Neural cell (in vitro differentiated cells): ENCODE results near the gene HDAC9. TPM values are rescaled to one million over a fixed set of nuclear protein-coding genes. Genes with fewer than 3 reads are reported as not detected.

Experiments used
- H2AFZ ChIP-seq: fragments of 200-600, 300-800 bp; sonication (generic), shearing (Covaris generic); 2 replicates; pipeline ENCODE4 v1.6.0; 2014; ENCODE audit warnings: low read depth, mild to moderate bottlenecking, antibody characterized with exemption, low read length, moderate library complexity
- H3F3A ChIP-seq: fragments of 200-600 bp; shearing (Covaris generic); 2 replicates; pipeline ENCODE4 v1.6.1; 2016; ENCODE audit warnings: mild to moderate bottlenecking, moderate library complexity, mixed read lengths, antibody characterized with exemption, low read length; ENCODE audit not compliant: insufficient read depth, poor library complexity, severe bottlenecking
- H3K27ac ChIP-seq: fragments of 200-600, 300-800 bp; sonication (generic), shearing (Covaris generic); 2 replicates; pipeline ENCODE4 v1.5.1; 2014; ENCODE audit warnings: mild to moderate bottlenecking, low read length, moderate library complexity
- H3K27me3 ChIP-seq: fragments of 300-800, 200-600 bp; sonication (generic), shearing (Covaris generic); 2 replicates; pipeline ENCODE4 v1.6.0; 2014; ENCODE audit warnings: mild to moderate bottlenecking, low read depth, low read length, moderate library complexity; ENCODE audit not compliant: insufficient read depth
- H3K36me3 ChIP-seq: fragments of 300-800, 200-600 bp; sonication (generic), shearing (Covaris generic); 2 replicates; pipeline ENCODE4 v1.5.1; 2014; ENCODE audit warnings: mild to moderate bottlenecking, antibody characterized with exemption, low read length, moderate library complexity; ENCODE audit not compliant: insufficient read depth
- H3K4me2 ChIP-seq: fragments of 300-800, 200-600 bp; sonication (generic), shearing (Covaris generic); 2 replicates; pipeline ENCODE4 v1.6.0; 2014; ENCODE audit warnings: mild to moderate bottlenecking, low read length
- H3K4me3 ChIP-seq: fragments of 300-800, 200-600 bp; sonication (generic), shearing (Covaris generic); 2 replicates; pipeline ENCODE4 v1.5.1; 2014; ENCODE audit warnings: mild to moderate bottlenecking, low read length, moderate library complexity
- H3K79me2 ChIP-seq: fragments of 200-600 bp; shearing (Covaris generic); replicated peaks from 2 replicates; pipeline ENCODE4 v1.6.0; 2014; ENCODE audit warnings: mild to moderate bottlenecking, low read length, moderate library complexity; ENCODE audit not compliant: insufficient read depth
- H3K9ac ChIP-seq: fragments of 300-800, 200-600 bp; sonication (generic), shearing (Covaris generic); 2 replicates; pipeline ENCODE4 v1.6.1; 2016; ENCODE audit warnings: mild to moderate bottlenecking, low read length, mixed read lengths
- H3K9me2 ChIP-seq: fragments of 200-600 bp; shearing (Covaris generic); 2 replicates; pipeline ENCODE4 v1.6.1; 2016; ENCODE audit warnings: mild to moderate bottlenecking, low read length, mixed read lengths; ENCODE audit not compliant: insufficient read depth
- H3K9me3 ChIP-seq: fragments of 200-600, 300-800 bp; sonication (generic), shearing (Covaris generic); 2 replicates; pipeline ENCODE4 v1.6.1; 2016; ENCODE audit warnings: mild to moderate bottlenecking, mixed run types, low read length, moderate library complexity, mixed read lengths
- H4K20me1 ChIP-seq: fragments of 200-600 bp; shearing (Covaris generic); 2 replicates; pipeline ENCODE4 v1.6.1; 2016; ENCODE audit warnings: mild to moderate bottlenecking, mixed run types; ENCODE audit not compliant: insufficient read depth
- CTCF ChIP-seq: fragments of 450-650 bp; IDR thresholded peaks from 2 replicates; pipeline ENCODE4 v1.5.1; 2014; ENCODE audit warnings: antibody characterized with exemption, mild to moderate bottlenecking, moderate library complexity; ENCODE audit not compliant: poor library complexity, severe bottlenecking
- EP300 ChIP-seq: fragments of 450-650 bp; conservative IDR thresholded peaks from 2 replicates; pipeline ENCODE4 v1.6.1; 2014; ENCODE audit warnings: antibody characterized with exemption, mild to moderate bottlenecking, moderate library complexity; ENCODE audit not compliant: poor library complexity, severe bottlenecking
- EZH2 ChIP-seq: fragments of 200-600, 300-800 bp; shearing (Covaris generic), sonication (generic); IDR thresholded peaks from 2 replicates; pipeline ENCODE4 v1.6.1; 2014; ENCODE audit warnings: antibody characterized with exemption, low read length, borderline replicate concordance, mild to moderate bottlenecking; ENCODE audit not compliant: insufficient read depth, poor library complexity, severe bottlenecking
- MXI1 ChIP-seq: fragments of 450-650 bp; conservative IDR thresholded peaks from 2 replicates; pipeline ENCODE4 v1.6.1; 2014; ENCODE audit warnings: antibody characterized with exemption, mild to moderate bottlenecking; ENCODE audit not compliant: poor library complexity, severe bottlenecking
- POLR2AphosphoS5 ChIP-seq: IDR thresholded peaks from 2 replicates; pipeline ENCODE4 v1.6.1; 2012
- RAD21 ChIP-seq: fragments of 450-650 bp; conservative IDR thresholded peaks from 2 replicates; pipeline ENCODE4 v1.6.1; 2014; ENCODE audit warnings: antibody characterized with exemption, mild to moderate bottlenecking, moderate library complexity
- SMC3 ChIP-seq: fragments of 450-650 bp; conservative IDR thresholded peaks from 2 replicates; pipeline ENCODE4 v1.6.1; 2014; ENCODE audit warnings: antibody characterized with exemption, mild to moderate bottlenecking, moderate library complexity; ENCODE audit not compliant: poor library complexity
- TAF1 ChIP-seq: IDR thresholded peaks from 2 replicates; pipeline ENCODE4 v1.6.1; 2012; ENCODE audit warnings: low read depth
- polyA plus RNA-seq: library from polyadenylated mRNA; depleted of rRNA; stranded (reverse); fragments of >200 nt; gene quantifications from 2 replicates; pipeline ENCODE4 v1.2.3, GENCODE V29; 2014
- TF ChIP-seq, protein P1 (sequence below): IDR thresholded peaks from 2 replicates; pipeline ENCODE4 v1.6.1; 2012; ENCODE audit warnings: borderline replicate concordance

The HDAC9 gene
- polyA plus RNA-seq, 1 donor from 2014 or later = 15.9 TPM

DNA sequence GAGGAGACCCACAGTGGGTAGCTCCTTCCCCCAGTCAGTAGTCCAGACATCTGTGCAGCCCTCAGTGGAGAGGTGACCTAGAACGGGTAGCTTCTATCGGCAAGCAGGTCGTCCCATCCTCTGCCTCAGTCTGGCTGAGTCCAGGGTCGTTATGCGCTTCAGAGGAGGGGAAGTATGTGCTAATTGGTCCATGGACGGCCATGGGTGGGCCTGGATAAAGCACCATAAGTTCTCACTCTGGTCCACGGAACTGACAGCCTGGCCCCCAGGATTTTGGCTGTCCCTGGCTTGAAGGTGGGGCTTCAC lies 78.6 kb downstream of the HDAC9 start:
- no peak overlapping the region for H3K27ac ChIP-seq
- H3K4me2 ChIP-seq = no peak overlapping the region
- peaks cover 5% of the 10 kb centered on the region for H3K79me2 ChIP-seq
- H3K4me3 ChIP-seq = no peak overlapping the region
- no peaks in the 10 kb centered on the region for H3K36me3 ChIP-seq
- no peak overlapping the region for H3K9ac ChIP-seq
- H3K9me3 ChIP-seq = no peaks in the 10 kb centered on the region
- TF ChIP-seq, protein P1, sequence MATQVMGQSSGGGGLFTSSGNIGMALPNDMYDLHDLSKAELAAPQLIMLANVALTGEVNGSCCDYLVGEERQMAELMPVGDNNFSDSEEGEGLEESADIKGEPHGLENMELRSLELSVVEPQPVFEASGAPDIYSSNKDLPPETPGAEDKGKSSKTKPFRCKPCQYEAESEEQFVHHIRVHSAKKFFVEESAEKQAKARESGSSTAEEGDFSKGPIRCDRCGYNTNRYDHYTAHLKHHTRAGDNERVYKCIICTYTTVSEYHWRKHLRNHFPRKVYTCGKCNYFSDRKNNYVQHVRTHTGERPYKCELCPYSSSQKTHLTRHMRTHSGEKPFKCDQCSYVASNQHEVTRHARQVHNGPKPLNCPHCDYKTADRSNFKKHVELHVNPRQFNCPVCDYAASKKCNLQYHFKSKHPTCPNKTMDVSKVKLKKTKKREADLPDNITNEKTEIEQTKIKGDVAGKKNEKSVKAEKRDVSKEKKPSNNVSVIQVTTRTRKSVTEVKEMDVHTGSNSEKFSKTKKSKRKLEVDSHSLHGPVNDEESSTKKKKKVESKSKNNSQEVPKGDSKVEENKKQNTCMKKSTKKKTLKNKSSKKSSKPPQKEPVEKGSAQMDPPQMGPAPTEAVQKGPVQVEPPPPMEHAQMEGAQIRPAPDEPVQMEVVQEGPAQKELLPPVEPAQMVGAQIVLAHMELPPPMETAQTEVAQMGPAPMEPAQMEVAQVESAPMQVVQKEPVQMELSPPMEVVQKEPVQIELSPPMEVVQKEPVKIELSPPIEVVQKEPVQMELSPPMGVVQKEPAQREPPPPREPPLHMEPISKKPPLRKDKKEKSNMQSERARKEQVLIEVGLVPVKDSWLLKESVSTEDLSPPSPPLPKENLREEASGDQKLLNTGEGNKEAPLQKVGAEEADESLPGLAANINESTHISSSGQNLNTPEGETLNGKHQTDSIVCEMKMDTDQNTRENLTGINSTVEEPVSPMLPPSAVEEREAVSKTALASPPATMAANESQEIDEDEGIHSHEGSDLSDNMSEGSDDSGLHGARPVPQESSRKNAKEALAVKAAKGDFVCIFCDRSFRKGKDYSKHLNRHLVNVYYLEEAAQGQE = no peak
- TF ChIP-seq EP300 = no peak
- TF ChIP-seq TAF1 = no peak
- TF ChIP-seq MXI1 = no peak
- TF ChIP-seq SMC3 = no peak
- no peak for TF ChIP-seq CTCF
- TF ChIP-seq POLR2AphosphoS5 = no peak
- TF ChIP-seq RAD21 = no peak
- TF ChIP-seq EZH2 = no peak
- no peaks in the 10 kb centered on the region for H3F3A ChIP-seq
- no peaks in the 10 kb centered on the region for H3K27me3 ChIP-seq
- H2AFZ ChIP-seq = no peak overlapping the region
- H3K9me2 ChIP-seq = no peaks in the 10 kb centered on the region
- no peaks in the 10 kb centered on the region for H4K20me1 ChIP-seq

- Histone ChIP-seq H3K36me3 (no peaks in the 10 kb centered on the region), H4K20me1 (no peaks in the 10 kb centered on the region), H3K27me3 (no peaks in the 10 kb centered on the region), H3K9me3 (no peaks in the 10 kb centered on the region), H3K4me3 (no peak overlapping the region), H3K79me2 (peaks cover 5% of the 10 kb centered on the region), H3K9me2 (no peaks in the 10 kb centered on the region), H3K9ac (no peak overlapping the region), H2AFZ (no peak overlapping the region), H3K4me2 (no peak overlapping the region), H3F3A (no peaks in the 10 kb centered on the region), H3K27ac (no peak overlapping the region)
- TF ChIP-seq POLR2AphosphoS5 (no peak), EP300 (no peak), CTCF (no peak), SMC3 (no peak), EZH2 (no peak), TAF1 (no peak)
- TF ChIP-seq, protein P1 = no peak
Observed at GRCh38 chr7:18574676-18575075, 79.1 kb downstream of the HDAC9 start.
